Renal cortical epithelial cell (primary cell): ENCODE results near the gene C9orf85. TPM values are rescaled to one million over a fixed set of nuclear protein-coding genes. Genes with fewer than 3 reads are reported as not detected.
"Not testable (repeated sequence)": the region's sequence is repeated elsewhere in the genome, so short reads cannot be mapped to it uniquely, and the experiment has no call there.

Source experiments
- DNase-seq: peaks from one replicate; pipeline ENCODE4 v3.0.0-alpha.2; 2011; ENCODE audit warnings: low read depth
- total RNA-seq: library from RNA; depleted of rRNA; stranded (reverse); fragments of >200 nt; gene quantifications from 2 replicates; pipeline ENCODE4 v1.2.3, GENCODE V29; 2014

C9orf85 gene, protein sequence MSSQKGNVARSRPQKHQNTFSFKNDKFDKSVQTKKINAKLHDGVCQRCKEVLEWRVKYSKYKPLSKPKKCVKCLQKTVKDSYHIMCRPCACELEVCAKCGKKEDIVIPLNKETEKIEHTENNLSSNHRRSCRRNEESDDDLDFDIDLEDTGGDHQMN
- 15.6 and 18.8 TPM in 2 replicates for total RNA-seq

DNA sequence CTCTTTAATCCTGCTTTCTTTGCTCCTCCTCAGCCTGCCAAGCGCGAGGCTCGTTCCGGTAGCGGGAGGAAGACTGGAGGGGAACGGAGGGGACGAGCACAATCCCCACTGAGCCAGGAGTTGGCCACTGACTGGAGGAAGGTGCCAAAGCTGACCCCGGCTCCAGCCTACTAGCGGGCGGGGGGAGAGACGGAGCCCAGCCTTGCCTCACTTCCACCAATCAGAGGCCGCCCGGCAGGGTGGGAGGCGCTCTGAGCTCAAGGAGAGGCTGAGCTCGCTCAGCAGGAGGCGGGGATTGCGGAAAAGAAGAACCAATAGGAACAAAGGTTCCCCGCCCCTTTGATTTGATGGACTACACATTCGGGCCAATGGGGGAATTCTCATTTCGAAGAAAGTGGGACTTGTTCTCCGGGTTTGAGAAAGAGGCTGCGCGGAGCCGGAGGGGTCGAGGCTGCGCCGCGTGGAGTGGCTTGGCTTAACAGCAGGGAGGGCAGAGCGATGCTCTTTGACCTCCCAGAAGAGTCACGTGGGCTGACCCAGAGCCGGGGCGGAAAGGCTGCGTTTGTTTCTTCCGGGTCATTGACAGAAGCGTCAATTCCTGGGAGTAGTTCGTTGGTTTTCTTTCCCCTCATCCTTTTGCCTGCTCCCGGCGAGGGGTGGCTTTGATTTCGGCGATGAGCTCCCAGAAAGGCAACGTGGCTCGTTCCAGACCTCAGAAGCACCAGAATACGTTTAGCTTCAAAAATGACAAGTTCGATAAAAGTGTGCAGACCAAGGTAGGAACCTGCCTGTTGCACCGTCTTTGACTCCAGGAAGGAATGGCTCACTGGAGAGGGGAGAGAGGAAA is at the start of gene C9orf85, which contains the start of gene ABHD17B:
C9orf85 (plus strand) TSS at position 579 of the 847 bp plus-strand sequence; CDS start at position 675, 96 bp downstream.
ABHD17B (minus strand) TSS at position 133 of the 847 bp plus-strand sequence. CDS start 36,113 bp downstream, outside the sequence.
- peak; percentile 99 for DNase-seq

DNA sequence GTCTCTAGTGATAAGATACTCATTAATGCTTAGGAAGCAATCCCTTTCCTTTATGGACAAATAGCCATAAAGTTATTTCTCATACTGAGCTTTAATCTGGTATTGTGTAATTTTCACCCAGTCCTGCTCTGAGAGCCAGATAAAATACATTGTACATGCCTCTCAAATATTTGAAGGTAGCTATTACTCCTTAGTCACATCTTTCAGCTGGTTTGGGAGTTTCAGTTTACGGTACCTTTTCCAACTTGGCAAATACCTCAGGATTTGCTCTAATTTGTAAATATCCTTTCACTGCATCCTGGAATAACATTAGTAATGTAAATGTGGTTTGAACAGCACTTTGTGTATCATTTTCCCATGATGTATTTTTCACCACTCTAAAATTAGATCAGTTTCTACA is 47.8 kb upstream of the C9orf85 start:
- DNase-seq = no peak

DNA sequence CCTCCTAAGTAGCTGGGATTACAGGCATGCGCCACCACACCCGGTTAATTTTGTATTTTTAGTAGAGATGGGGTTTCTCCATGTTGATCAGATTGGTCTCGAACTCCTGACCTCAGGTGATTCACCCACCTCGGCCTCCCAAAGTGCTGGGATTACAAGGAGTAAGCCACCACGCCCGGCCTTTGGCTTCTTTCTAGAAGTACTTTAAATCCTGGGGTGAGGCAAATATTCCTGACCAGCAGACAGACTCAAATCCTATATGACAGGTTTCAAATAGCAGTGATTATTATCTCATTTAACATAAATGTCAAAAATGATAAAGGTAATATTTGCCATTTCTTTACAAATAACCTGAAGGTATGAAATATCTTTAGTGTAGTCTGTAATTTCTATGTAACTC is 36.1 kb upstream of the C9orf85 start:
- DNase-seq = no peak

DNA sequence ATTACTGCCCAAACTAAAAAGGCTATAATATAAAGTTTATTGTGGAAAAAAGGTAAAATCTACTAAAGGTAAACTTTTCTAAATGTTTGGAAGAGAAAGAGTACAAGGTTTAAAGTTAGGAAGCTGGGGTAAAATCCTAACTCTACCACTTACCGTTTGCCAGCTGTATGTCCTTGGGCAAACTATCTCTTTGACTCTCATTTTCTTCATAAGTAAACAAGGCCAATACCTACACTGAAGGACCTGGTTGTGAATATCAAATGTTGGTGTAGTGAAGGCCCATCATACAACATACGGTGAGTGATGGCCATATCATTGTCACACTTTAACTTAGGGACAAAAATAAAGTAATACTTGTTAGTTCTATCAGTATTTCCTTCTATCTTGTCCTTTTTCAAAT is 35.3 kb upstream of the C9orf85 start:
- DNase-seq = no peak

GRCh38 chr9:71876829-71877228 is 34.6 kb upstream of the C9orf85 start:
- no peak for DNase-seq

DNA sequence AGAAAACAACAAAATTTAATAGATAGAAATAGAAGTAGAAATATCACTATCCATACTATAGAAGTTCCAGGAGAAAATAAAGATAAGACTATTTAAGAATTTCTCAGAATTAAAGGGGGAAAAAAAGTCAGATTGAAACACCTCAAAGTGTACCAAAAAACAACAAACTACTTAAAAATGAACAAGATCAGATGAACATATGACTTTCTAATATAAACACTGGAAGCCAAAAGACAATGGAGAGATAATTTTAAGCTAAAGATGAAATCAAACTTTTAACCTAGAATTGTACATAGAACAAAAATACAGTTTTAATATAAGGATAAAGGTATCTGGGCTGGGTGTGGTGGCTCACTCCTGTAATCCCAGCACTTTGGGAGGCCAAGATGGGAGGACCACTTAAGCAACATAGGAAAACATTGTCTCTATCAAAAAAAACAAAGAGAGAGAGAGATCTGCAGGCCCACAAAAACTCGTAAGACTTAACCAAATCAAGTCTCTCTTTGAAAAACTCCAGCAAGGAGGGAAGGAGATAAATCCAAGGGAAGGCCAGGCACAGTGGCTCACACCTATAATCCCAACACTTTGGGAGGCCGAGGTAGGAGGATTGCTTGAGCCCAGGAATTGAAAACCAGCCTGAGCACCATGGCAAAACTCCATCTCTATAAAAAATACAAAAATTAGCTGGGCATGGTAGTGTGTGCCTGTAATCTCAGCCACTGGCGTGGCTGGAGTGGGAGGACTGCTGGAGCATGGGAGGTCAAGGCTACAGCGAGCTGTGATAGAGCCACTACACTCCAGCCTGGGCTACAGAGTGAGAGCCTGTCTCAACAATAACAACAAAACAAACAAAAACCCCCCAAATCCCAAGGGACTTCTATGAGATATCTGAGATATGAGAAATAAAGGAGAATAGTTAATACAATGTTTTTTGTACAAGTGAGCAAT is 32.8 kb upstream of the C9orf85 start:
- DNase-seq = peak; percentile 26

DNA sequence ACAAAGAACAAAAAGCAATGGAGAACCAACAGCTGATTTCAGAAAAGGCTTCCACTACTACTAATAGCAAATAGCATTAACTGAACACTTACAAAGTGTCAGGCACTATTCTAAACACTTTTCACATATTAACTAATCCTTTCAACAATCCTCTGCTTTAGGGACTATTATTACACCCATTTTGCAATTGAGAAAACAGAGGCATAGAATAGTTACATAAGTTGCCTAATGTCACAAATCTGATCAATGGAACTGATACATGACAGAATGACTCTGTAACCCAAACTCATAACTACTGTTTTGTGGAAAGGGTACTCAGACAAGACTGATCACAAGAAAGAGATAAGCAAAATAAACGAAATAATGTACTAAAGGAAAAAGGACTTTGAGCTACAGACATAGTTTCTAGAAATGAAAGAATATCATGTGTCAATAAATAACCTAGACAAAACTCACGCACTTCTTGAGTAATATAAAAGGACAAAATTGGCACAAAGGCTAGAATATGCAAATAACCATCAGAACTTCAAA is 31.7 kb upstream of the C9orf85 start:
- DNase-seq = no peak

DNA sequence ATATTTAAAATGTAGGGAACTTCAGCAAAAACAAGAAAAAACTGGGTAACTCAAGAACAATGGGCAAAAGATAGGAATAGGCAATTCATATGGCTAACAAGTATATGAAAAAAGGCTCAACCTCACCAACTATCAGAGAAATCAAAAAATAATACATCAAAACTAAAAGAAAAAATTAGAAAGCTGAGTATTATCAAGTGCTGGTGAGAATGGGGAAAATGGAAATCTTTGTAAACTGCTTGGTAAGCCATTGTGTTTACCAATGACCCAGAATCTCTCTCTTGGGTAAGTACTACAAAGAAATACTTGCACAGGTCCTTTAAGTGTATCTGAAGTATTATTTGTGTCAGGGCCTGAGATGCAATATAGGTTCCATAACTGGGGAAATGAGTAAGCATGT is 27.4 kb upstream of the C9orf85 start:
- no peak for DNase-seq

DNA sequence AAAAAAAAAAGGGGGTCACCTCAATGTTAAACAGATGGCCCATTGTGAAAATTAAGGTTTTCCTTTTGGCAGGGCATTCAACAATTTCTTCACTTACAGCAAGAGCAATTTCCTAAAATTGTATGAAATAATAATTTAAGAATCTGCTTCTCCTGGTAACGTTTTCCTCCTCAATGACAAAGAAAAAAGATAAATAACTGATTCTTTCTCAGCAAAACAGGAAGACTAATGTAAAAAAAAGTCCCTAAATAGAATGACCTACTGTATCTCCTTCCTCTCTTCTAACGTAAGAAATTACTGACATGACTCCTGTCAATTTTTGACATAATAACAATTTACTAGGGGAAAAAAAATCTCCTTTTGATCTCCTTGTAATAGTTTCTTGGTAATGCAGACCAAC is 26.0 kb upstream of the C9orf85 start:
- no peak for DNase-seq

- DNase-seq = no peak
Observed at GRCh38 chr9:71886015-71886414, 25.4 kb upstream of the C9orf85 start.

GRCh38 chr9:71886541-71886940 is 24.9 kb upstream of the C9orf85 start:
- DNase-seq = no peak

GRCh38 chr9:71887362-71887761 is 24.1 kb upstream of the C9orf85 start:
- DNase-seq = no peak

DNA sequence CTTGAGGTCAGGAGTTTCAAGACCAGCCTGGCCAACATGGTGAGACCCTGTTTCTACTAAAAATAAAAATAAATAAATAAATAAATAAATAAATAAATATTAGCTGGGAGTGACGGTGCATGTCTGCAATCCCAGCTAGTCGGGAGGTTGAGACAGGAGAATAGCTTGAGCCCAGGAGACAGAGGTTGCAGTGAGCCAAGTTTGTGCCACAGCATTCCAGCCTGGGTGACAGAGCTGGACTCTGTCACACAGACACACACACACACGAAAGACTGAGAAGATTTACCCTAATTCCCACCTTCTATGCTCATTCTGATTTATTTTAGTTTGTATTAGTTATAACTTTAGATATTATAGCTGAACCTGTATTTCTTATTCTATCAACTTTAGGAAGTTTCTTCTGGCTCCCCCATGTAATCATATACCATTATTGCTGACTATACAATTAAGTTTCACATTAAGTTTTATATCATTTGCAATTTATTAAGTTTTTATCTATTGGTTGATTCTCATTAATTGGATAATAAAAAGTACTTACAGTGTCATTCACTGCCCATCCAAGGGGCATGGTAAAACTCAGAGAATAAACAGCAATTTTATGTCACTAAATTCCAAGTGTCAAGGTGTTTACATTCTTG is 21.3 kb upstream of the C9orf85 start:
- DNase-seq = no peak

DNA sequence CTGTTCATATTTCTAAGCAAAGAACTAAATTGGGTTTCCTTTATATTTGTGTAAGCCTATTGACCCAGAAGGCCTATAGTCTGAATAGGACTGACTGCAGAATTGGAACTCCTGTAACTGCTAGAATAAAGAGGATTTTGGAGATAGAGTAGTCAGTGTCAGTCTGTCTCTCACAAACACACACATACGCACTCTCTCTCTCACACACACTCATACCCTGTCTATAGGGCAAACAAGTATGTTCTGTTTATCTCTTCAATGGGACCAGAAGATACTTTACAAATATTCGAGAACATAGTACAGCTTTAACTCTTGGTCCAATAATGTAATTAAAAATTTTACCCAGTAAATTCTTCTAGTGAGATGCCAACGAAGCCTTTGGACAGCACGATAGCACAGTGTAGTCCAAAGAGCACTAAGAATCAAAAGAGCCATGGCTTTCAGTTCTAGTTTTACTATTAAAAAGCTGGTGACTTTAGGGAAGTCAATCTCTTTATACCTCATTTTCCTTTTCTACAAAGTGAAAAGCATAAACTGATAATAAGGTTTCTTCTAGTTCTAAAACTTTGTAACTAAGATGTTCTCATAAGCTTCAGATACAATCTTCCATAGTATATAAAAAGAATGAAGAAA is 19.8 kb upstream of the C9orf85 start:
- DNase-seq = no peak

- DNase-seq = peak; percentile 38
Observed at GRCh38 chr9:71895117-71895516, 16.3 kb upstream of the C9orf85 start.

DNA sequence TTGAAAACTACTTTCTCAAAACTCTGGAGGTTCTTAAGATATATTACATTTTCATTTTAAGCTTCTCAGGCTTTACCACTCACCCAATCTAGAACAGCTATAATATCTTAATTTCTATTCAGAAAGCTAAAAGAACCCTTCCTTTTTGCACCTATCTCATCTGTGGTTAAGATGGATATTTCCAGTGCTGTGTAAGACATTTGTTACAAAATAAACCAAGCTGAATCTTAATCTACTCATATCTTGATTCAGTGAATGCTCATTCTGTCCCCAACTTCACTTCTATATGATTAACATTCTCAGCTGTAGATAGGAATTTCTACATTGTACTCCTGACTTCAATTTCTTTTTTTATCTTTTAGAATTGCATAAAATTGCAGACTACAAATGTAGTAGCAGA is 15.5 kb upstream of the C9orf85 start:
- no peak for DNase-seq

DNA sequence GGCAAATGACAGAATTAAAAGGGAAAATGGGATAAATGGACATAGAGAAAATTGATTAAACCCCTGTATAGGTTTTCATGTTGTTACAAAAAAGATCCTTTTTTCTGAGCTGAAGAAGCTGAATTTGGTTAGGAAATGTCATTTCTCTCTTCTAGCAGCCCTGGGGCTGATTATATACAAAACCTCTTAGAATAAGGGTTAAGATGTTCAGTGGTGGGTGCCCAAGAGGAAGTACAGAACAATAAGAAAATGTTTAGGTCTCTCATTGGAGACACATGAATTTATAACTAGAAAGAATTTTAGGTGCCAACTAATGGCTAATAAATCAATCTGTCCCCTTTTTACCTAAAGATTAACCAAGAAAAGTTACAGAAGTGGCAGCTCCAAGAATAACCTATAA is 14.7 kb upstream of the C9orf85 start:
- DNase-seq = no peak

GRCh38 chr9:71897577-71897976 is 13.9 kb upstream of the C9orf85 start:
- DNase-seq = no peak

DNA sequence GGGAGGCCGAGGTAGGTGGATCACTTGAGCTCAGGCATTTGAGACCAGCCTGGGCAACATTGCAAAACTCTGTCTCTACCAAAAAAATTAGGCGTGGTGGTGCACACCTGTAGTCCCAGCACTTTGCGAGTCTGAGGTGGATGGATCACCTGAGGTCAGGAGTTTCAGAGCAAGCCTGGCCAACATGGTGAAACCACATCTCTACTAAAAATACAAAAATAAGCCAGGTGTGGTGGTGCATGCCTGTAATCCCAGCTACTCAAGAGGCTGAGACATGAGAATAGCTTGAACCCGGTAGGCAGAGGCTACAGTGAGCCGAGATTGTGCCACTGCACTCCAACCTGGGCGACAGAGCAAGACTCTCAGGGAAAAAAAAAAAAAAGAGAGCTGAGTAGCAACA is 12.7 kb upstream of the C9orf85 start:
- DNase-seq = not testable (repeated sequence)

DNA sequence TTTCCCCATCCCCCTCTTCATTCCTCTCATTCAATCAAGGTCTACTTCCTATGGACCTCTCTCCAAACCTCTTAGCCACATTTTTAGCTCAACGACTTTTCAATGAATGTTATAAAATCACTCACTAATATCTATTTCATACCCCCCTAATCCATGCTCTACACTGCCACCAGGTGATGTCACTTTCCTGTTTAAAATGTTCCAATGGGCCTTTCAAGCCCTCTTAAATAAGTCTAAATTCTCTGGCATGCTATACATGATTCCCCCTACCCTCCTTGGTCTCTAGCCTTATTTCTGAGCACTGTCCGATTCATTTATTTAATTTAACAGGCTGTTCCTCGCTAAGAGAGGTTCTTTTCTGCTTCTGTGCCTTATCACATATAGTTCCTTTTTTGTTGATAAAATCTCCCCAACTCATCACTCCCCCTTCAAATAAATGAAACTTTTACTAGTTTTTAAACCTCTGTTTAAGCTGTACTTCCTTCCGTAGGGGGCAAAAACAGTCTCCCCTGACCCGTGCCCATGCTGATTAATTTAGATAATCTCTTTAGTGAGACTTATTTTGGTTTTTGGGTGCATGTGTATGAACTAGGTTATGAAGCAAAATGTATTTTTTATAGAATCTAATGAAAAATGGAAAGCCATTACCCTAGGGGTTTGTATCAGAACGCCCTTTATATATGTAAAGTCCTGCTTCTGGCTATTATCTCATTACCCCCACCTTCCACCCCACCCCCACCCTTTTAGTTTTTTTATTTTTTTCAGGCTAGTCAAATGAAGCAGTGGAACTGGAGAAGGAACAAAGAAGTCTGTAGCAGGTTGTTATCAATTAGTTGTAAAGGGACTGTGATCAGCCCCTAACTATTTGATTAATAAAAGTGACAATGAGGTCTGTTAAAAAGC is 9.5 kb upstream of the C9orf85 start:
- DNase-seq = no peak
